GM21423 (cell line): Measurements from ENCODE around the gene SP7.
"Not testable (repeated sequence)": the region's sequence is repeated elsewhere in the genome, so short reads cannot be mapped to it uniquely, and the experiment has no call there.

Experiments used
- ATAC-seq: cut with Tn5 transposase; IDR thresholded peaks from one replicate; pipeline ENCODE4 v1.9.1; 2021; ENCODE audit warnings: mild to moderate bottlenecking, moderate library complexity; ENCODE audit not compliant: unreplicated experiment

SP7 gene

GRCh38 chr12:53336181-53336681 lies at the start of gene SP7:
SP7 (minus strand) TSS chr12:53336354; CDS start chr12:53335646, 708 bp downstream.
- no peak for ATAC-seq

DNA sequence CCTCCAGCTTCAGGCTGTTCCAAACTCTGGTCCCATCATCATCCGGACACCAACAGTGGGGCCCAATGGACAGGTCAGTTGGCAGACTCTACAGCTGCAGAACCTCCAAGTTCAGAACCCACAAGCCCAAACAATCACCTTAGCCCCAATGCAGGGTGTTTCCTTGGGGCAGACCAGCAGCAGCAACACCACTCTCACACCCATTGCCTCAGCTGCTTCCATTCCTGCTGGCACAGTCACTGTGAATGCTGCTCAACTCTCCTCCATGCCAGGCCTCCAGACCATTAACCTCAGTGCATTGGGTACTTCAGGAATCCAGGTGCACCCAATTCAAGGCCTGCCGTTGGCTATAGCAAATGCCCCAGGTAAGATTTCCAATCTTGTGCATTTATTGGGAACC lies 47.1 kb upstream of the SP7 start:
- ATAC-seq: no peak

DNA sequence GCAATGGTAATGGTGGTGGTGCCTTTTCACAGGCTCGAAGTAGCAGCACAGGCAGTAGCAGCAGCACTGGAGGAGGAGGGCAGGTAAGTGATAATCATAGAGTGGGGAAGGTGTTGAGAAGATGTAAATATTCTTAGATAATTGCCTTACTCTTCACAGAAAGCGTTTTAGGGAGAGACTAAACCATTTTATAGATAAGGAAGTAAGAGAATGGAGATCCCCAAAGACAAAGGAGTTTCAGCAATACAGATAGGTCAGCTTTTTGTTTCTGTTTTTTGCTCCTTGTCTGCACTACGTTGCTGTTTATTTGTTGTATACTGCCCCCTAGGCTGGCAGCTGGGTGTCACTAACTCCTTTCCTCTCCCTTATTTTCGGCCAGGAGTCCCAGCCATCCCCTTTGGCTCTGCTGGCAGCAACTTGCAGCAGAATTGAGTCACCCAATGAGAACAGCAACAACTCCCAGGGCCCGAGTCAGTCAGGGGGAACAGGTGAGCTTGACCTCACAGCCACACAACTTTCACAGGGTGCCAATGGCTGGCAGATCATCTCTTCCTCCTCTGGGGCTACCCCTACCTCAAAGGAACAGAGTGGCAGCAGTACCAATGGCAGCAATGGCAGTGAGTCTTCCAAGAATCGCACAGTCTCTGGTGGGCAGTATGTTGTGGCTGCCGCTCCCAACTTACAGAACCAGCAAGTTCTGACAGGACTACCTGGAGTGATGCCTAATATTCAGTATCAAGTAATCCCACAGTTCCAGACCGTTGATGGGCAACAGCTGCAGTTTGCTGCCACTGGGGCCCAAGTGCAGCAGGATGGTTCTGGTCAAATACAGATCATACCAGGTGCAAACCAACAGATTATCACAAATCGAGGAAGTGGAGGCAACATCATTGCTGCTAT lies 45.8 kb upstream of the SP7 start:
- ATAC-seq: no peak

DNA sequence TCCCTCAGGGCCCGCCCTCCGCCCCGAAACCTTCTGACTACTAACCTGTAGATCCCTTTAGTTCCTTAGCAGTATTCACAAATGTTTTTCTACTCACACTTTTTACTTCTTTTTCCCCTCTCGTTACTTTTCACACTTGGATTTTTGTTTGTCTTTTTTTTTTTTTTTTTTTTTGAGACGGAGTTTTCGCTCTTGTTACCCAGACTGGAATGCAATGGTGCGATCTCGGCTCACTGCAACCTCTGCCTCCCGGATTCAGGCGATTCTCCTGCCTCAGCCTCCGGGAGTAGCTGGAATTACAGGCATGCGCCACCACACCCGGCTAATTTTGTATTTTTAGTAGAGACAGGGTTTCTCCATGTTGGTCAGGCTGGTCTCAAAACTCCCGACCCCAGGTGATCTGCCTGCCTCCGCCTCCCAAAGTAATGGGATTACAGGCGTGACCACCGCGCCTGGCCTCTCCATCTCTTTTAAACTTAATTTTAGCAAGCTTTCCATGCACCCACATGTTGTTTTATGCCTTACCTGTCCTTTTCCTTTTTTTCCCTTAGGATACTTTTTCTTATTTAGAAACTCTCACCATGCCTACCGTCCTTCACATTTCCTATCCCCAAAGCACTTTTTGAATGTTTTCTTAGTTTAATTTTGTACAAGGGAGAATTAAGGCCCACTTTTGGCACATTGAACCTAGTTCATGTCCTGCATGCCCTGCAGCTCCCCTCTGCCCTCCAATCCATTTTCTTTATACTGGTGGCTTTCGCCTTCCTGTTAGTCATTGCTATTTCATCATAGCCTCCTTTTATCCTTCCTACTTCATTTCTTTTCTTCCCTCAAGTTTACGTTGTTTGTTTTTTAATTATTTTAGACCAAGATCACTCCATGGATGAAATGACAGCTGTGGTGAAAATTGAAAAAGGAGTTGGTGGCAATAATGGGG lies 44.9 kb upstream of the SP7 start:
- no peak for ATAC-seq

DNA sequence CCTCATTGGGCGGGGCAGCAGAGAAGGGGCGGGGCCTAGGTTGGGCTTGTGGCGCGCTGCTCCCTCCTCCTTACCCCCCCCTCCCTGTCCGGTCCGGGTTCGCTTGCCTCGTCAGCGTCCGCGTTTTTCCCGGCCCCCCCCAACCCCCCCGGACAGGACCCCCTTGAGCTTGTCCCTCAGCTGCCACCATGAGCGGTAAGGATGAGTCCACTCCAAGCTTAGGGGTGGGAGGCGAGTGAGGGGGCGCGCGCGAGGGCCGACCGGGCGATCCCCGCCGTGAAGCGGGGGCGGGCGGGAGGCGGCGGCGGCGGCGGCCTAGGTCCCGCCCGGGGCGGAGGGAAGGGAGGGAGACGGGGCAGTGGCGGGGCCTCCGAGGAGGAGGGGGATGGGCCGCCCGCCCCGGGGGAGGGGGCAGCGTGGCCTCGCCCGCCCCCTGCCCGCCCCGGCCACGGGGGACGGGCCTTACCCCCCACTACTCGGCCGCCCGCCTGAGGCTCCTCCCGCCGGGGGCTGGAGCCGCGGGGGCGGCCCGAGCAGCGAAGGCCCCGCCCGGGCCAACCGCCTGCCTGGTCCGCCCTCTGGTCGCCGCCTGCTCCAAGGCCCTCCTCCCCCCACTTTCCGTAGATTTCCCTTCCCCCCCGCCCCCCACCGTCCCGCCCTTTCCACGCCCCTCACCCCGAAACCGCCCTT lies 44.1 kb upstream of the SP7 start, which contains the start of gene SP1:
Gene SP1 (plus strand): TSS at position 73 of the 690 bp plus-strand sequence. CDS start 116 bp downstream, at position 189.
- peak; percentile 44 for ATAC-seq

- ATAC-seq: peak; percentile 66
These were observed 43.4 kb upstream of the SP7 start for GRCh38 chr12:53379389-53380103.

- ATAC-seq: no peak
These were observed 42.7 kb upstream of the SP7 start for GRCh38 chr12:53378724-53379388.

- no peak for ATAC-seq
These were observed 42.1 kb upstream of the SP7 start for GRCh38 chr12:53378222-53378621.

GRCh38 chr12:53376747-53377146 lies 40.6 kb upstream of the SP7 start:
- ATAC-seq: no peak

DNA sequence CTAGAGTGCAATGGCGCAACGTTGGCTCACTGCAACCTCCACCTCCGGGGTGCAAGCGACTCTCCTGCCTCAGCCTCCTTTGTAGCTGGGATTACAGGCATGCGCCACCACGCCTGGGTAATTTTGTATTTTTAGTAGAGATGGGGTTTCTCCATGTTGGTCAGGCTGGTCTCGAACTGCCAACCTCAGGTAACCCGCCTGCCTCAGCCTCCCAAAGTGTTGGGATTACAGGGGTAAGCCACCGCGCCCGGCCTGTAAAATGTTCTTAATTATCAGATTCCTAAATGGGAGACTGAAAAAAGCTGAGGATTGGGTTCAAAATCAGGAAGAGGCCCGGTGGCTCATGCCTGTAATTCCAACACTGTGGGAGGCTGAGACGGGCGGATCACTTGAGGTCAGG lies 38.1 kb upstream of the SP7 start:
- ATAC-seq: not testable (repeated sequence)

GRCh38 chr12:53373554-53374133 lies 37.5 kb upstream of the SP7 start:
- ATAC-seq: not testable (repeated sequence)

DNA sequence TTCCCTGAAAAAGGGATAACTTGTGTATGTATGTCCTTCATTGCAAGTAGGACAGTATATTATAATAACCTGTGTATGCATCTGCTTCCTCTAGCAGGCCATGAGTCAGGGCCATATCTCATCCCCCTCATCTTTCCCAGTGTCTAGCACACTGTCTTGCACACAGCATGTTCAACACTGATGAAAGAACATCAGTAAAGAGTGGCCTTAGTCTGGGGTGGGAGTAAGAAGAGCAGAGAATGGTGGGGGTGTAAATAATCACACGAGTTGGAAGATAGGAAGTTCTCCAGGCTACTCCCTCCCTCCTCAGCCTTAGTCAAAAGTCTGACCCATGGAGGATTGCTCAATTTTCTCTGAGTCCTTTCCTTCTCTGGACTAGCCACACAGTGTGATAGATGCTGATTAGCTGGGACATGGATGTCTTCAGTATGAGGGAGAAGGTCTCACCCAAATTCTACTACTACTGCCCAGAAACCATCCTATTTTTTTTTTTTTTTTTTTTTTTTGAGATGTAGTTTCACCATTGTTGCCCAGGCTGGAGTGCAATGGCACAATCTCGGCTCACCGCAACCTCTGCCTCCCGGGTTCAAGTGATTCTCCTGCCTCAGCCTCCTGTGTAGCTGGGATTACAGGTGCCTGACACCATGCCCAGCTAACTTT lies 29.2 kb upstream of the SP7 start:
- no peak for ATAC-seq

DNA sequence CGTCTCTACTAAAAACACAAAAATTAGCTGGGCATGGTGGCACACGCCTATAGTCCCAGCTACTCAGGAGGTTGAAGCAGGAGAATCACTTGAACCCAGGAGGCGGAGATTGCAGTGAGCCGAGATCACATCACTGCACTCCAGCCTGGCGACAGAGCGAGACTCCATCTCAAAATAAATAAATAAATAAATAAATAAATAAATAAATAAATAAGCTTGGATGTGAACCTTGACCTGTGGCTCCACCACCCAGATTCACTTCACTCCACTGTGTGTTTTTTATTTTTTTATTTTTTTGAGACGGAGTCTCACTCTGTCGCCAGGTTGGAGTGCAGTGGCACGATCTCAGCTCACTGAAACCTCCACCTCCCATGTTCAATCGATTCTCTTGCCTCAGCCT lies 25.5 kb upstream of the SP7 start:
- ATAC-seq: not testable (repeated sequence)

DNA sequence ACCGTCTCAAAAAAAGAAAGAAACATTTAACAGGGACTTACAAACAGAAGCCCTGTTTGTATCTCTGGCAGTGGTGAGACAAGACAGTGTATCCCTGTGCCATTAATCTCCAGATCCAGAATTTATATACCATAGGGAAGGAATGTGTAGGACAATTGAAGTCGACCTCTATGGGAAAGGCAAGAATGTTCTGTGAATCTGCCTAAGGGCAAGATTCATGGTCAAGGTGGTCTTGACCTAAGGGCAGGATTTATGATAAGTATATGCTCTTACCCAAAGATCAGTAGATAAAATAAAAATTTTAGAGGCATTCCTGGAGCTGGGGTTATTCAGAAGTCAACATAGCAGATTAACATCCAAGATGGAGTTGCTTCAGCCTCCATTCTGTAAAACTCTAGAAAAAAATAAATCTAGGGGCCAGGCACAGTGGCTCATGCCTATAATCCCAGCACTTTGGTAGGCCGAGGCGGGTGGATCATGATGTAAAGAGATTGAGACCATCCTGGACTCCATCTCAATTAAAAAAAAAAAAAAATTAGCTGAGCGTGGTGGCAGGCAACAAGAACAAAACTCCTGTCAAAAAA lies 22.8 kb upstream of the SP7 start:
- no peak for ATAC-seq

- no peak for ATAC-seq
These were observed 19.0 kb upstream of the SP7 start for GRCh38 chr12:53355121-53355520.

DNA sequence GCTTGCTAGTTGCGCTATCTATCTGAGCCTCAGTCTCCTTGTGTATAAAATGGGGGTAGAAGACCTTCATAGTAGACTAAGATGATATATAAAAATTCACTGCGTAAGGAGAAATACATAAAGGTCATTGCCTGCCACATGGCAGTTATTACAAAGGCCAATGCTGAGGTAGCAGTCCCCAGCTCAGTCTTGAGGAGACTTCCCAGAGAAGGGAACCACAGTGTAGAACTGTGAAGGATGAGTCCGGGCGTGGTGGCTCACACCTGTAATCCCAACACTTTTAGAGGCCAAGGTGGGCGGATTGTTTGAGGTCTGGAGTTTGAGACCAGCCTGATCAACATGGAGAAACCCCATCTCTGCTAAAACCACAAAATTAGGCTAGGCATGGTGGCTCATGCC lies 17.1 kb upstream of the SP7 start:
- ATAC-seq: no peak

GRCh38 chr12:53352331-53353256 lies 16.4 kb upstream of the SP7 start:
- peak; percentile 79 for ATAC-seq
